Progenitor cell of endocrine pancreas (in vitro differentiated cells): ENCODE data around the gene ZNF521. TPM values are rescaled to one million over a fixed set of nuclear protein-coding genes. Genes with fewer than 3 reads are reported as not detected.

Experiments used
- DNase-seq: peaks from one replicate; pipeline ENCODE4 v3.0.0; 2021; ENCODE audit warnings: low spot score; ENCODE audit not compliant: unreplicated experiment
- H3K27ac Mint-ChIP-seq: 2 replicates; pipeline ENCODE4 v1.8.0; 2021; ENCODE audit warnings: mild to moderate bottlenecking, moderate library complexity, mixed read lengths
- H3K27me3 Mint-ChIP-seq: 2 replicates; pipeline ENCODE4 v1.8.0; 2021; ENCODE audit warnings: mixed read lengths
- H3K36me3 Mint-ChIP-seq: 2 replicates; pipeline ENCODE4 v1.8.0; 2022; ENCODE audit warnings: mixed read lengths; ENCODE audit not compliant: insufficient read depth
- H3K4me1 Mint-ChIP-seq: 2 replicates; pipeline ENCODE4 v1.8.0; 2021; ENCODE audit warnings: low read depth, mixed read lengths
- H3K4me3 Mint-ChIP-seq: 2 replicates; pipeline ENCODE4 v1.8.0; 2021; ENCODE audit warnings: low read depth, mild to moderate bottlenecking, moderate library complexity, mixed read lengths
- H3K9me3 Mint-ChIP-seq: 2 replicates; pipeline ENCODE4 v1.8.0; 2021; ENCODE audit warnings: low read depth, mixed read lengths
- CTCF ChIP-seq: fragments of 200-600 bp; sonication (generic); IDR thresholded peaks from one replicate; pipeline ENCODE4 v1.5.0; 2021; ENCODE audit warnings: antibody characterized with exemption, mild to moderate bottlenecking; ENCODE audit not compliant: unreplicated experiment
- total RNA-seq: library from RNA; stranded (reverse); gene quantifications from 2 replicates; pipeline ENCODE4 v1.2.1, GENCODE V29; 2021

Gene ZNF521
- total RNA-seq, 1 donor from 2014 or later = 39.1 TPM

- Mint-ChIP-seq H3K4me3 (no peak overlapping the region), H3K9me3 (no peaks in the 10 kb centered on the region), H3K27me3 (peaks cover 34% of the 10 kb centered on the region), H3K36me3 (no peaks in the 10 kb centered on the region), H3K4me1 (no peaks in the 10 kb centered on the region), H3K27ac (no peak overlapping the region)
- DNase-seq = no peak
- no peak for TF ChIP-seq CTCF
These were observed 13.3 kb upstream of the ZNF521 start for GRCh38 chr18:25365242-25365641.

GRCh38 chr18:25364732-25365131 lies 12.8 kb upstream of the ZNF521 start:
- no peak for TF ChIP-seq CTCF
- Mint-ChIP-seq H3K4me1 (no peaks in the 10 kb centered on the region), H3K27me3 (peaks cover 32% of the 10 kb centered on the region), H3K4me3 (no peak overlapping the region), H3K27ac (no peak overlapping the region), H3K9me3 (no peaks in the 10 kb centered on the region), H3K36me3 (no peaks in the 10 kb centered on the region)
- no peak for DNase-seq

- no peak for TF ChIP-seq CTCF
- Mint-ChIP-seq H3K4me3 (no peak overlapping the region), H3K27ac (no peak overlapping the region), H3K9me3 (no peaks in the 10 kb centered on the region), H3K36me3 (no peaks in the 10 kb centered on the region), H3K27me3 (peaks cover 37% of the 10 kb centered on the region), H3K4me1 (no peaks in the 10 kb centered on the region)
- no peak for DNase-seq
These were observed 8.4 kb upstream of the ZNF521 start for GRCh38 chr18:25360301-25360899.

GRCh38 chr18:25353080-25353479 lies 1.1 kb upstream of the ZNF521 start:
- TF ChIP-seq CTCF = no peak
- H3K27ac Mint-ChIP-seq = no peak overlapping the region
- H3K4me3 Mint-ChIP-seq = peak overlapping the region; percentile 76
- peaks cover 52% of the 10 kb centered on the region for H3K27me3 Mint-ChIP-seq
- no peaks in the 10 kb centered on the region for H3K36me3 Mint-ChIP-seq
- DNase-seq = no peak
- H3K4me1 Mint-ChIP-seq = peaks cover 10% of the 10 kb centered on the region
- H3K9me3 Mint-ChIP-seq = no peaks in the 10 kb centered on the region

- peak overlapping the region; percentile 76 for H3K4me3 Mint-ChIP-seq
- no peak for TF ChIP-seq CTCF
- peaks cover 10% of the 10 kb centered on the region for H3K4me1 Mint-ChIP-seq
These were observed 651 bp upstream of the ZNF521 start for GRCh38 chr18:25352629-25353005.

More at GRCh38 chr18:25352629-25353005, 651 bp upstream of the ZNF521 start:
- Mint-ChIP-seq H3K27me3 (peaks cover 56% of the 10 kb centered on the region), H3K9me3 (no peaks in the 10 kb centered on the region), H3K27ac (no peak overlapping the region), H3K36me3 (no peaks in the 10 kb centered on the region)
- DNase-seq = no peak
